WI38 (cell line): ENCODE results near the gene MYOM1.

Experiments
- H3K4me3 ChIP-seq: 2 replicates; pipeline ENCODE4 v1.5.1; 2011; ENCODE audit warnings: low read depth, mild to moderate bottlenecking, control low read depth, low read length
- TF ChIP-seq, protein P1 (sequence below): IDR thresholded peaks from 2 replicates; pipeline ENCODE4 v1.5.1; 2012; ENCODE audit warnings: low read depth, mild to moderate bottlenecking, control low read depth, low read length

The MYOM1 gene

DNA sequence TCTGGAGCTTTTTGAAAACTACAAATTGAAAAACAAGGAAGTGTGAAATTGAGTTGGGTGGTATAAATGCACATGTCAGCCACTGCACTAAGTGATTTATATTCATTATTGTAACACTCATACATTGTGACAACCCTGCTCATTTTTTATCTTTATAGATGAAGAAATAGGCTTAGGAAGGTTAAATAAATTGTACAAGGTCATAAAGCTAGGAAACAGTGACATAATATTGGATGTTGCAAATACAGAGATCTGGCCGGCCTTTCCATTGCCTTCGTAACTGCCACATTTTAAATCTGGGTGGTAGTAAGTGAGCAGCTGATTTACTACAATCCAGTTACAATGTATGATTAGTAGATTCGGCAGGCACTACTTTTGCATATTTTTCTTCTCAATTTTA lies 130.2 kb downstream of the MYOM1 start:
- TF ChIP-seq, protein P1, sequence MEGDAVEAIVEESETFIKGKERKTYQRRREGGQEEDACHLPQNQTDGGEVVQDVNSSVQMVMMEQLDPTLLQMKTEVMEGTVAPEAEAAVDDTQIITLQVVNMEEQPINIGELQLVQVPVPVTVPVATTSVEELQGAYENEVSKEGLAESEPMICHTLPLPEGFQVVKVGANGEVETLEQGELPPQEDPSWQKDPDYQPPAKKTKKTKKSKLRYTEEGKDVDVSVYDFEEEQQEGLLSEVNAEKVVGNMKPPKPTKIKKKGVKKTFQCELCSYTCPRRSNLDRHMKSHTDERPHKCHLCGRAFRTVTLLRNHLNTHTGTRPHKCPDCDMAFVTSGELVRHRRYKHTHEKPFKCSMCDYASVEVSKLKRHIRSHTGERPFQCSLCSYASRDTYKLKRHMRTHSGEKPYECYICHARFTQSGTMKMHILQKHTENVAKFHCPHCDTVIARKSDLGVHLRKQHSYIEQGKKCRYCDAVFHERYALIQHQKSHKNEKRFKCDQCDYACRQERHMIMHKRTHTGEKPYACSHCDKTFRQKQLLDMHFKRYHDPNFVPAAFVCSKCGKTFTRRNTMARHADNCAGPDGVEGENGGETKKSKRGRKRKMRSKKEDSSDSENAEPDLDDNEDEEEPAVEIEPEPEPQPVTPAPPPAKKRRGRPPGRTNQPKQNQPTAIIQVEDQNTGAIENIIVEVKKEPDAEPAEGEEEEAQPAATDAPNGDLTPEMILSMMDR = no peak
- no peak overlapping the region for H3K4me3 ChIP-seq

DNA sequence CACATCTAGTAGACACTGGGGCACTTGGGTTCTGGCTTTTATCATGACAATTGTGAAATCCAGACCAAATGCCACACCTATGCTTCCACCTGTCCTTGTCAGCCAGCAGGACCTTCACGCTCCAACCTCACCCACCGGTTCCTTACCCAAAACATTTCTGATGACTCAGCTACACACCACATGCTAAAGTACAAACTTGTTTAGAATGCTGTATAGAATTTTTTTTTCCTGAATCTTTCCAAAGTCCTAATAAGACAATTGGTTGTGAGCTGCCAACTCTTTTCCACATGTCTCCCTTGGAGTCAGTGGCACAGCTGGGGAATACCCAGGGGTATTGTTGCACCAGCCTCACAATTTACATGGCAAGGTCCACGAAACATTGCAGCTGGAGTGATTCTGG lies 131.3 kb downstream of the MYOM1 start:
- TF ChIP-seq, protein P1 = no peak
- no peak overlapping the region for H3K4me3 ChIP-seq

DNA sequence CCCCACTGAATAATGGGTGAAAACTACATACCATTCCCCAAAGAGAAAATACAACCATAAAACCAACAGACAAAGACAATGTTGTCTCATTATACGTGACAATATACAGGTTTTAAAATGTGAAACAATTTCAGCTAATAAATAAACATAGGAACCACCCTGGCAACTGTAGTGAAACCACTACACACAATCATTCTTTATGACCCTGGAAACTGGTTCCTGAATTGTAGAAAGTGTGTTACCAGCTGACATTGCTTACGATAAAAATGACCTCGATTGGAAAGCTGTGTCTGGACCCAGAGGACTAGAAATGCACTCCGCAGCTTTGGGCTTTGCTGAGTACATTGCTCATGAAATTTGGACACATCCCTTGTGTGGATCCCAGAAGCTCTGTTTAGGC lies 132.9 kb downstream of the MYOM1 start:
- TF ChIP-seq, protein P1 = no peak
- no peak overlapping the region for H3K4me3 ChIP-seq

DNA sequence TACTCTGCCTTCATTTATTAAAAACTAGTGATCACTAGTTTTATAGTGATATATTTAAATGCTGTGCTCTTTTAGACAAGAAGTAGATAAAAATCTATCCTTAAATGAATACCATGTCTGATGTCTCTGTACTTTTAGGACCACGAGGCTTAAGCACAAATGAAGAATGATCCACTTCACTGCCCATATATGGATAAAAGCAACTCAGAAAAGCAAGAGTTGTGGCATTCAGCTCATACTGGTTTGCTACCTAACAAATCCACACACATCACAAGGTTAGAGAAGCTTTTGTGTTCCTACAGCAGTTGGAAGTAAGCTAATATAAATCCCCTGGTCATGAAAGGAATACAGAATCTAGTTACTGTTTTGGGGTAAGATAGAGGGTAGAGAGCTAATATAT lies 134.2 kb downstream of the MYOM1 start:
- TF ChIP-seq, protein P1 = no peak
- no peak overlapping the region for H3K4me3 ChIP-seq

DNA sequence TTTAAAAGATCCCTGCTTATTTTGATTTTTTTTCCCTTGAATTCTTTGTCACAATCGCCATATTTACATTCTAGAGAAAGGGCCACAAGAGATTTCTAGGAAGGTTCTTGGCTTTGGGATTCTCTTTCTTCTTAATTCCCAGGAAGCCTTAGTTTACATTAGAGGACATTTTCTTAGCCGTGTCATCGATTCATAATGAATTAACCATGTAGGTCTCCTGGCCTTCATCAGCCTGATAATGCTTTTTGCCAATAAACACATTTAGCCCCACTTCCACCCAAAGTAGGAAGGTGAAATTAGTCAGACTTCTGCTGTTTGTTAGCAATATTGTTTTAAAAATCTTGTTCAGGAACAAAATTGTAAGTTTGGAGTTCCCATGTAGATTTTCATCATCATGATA lies 135.6 kb downstream of the MYOM1 start:
- H3K4me3 ChIP-seq = no peak overlapping the region
- TF ChIP-seq, protein P1 = no peak

DNA sequence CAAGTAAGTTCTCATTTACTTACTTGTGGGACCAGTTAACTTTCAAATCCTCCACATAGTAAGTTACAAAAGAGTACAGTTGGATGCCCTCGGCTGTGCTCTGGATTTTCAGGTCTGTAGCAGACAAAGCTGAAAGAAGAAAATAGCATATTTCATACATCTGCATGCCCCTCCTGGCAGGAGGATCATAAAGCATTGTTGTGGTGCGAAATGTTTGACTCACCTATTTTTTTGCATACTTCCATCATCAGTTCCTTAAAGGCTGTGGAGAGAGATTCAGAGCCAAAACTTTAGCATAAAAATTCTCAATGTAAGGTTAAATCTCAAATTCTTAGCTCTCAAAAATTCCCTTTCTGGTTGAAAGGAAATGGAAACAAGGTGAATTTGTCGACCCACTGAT lies 136.0 kb downstream of the MYOM1 start:
- H3K4me3 ChIP-seq = no peak overlapping the region
- TF ChIP-seq, protein P1 = no peak

DNA sequence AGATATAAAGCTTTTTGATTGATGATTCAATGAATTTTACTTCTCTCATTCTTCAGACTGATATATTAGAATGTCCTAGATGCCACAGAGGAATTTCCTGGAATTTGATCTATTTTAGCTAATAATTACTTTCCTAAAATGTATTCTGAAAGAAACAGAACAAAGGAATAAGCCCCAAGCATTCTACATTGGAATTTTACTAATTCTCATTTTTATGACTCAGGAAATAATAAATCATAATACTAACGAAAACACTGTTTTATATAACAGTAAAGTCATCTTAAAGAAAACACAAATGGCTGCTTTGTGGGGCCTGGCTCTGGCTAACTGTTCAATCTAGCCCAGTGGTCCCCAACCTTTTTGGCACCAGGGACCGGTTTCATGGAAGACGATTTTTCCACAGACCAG lies 138.2 kb downstream of the MYOM1 start:
- TF ChIP-seq, protein P1 = no peak
- H3K4me3 ChIP-seq = no peak overlapping the region
